IPS-15b (cell line): ENCODE results near the gene LIG3.
"Not testable (repeated sequence)": the region's sequence is repeated elsewhere in the genome, so short reads cannot be mapped to it uniquely, and the experiment has no call there.

Experiments
- H3K27me3 ChIP-seq: one replicate; pipeline ENCODE4 v1.6.1; 2013; ENCODE audit warnings: low read length; ENCODE audit not compliant: control insufficient read depth, insufficient read depth
- H3K36me3 ChIP-seq: one replicate; pipeline ENCODE4 v1.6.1; 2013; ENCODE audit warnings: low read length; ENCODE audit not compliant: control insufficient read depth, insufficient read depth
- H3K4me1 ChIP-seq: one replicate; pipeline ENCODE4 v1.6.1; 2013; ENCODE audit warnings: mild to moderate bottlenecking, low read length; ENCODE audit not compliant: control insufficient read depth, insufficient read depth
- H3K4me3 ChIP-seq: one replicate; pipeline ENCODE4 v1.5.1; 2013; ENCODE audit warnings: low read depth, low read length
- H3K9ac ChIP-seq: one replicate; pipeline ENCODE4 v1.6.1; 2013; ENCODE audit warnings: low read depth, mild to moderate bottlenecking, low read length
- H3K9me3 ChIP-seq: one replicate; pipeline ENCODE4 v1.6.1; 2013; ENCODE audit warnings: mild to moderate bottlenecking, low read length; ENCODE audit not compliant: control insufficient read depth, insufficient read depth

The LIG3 gene

DNA sequence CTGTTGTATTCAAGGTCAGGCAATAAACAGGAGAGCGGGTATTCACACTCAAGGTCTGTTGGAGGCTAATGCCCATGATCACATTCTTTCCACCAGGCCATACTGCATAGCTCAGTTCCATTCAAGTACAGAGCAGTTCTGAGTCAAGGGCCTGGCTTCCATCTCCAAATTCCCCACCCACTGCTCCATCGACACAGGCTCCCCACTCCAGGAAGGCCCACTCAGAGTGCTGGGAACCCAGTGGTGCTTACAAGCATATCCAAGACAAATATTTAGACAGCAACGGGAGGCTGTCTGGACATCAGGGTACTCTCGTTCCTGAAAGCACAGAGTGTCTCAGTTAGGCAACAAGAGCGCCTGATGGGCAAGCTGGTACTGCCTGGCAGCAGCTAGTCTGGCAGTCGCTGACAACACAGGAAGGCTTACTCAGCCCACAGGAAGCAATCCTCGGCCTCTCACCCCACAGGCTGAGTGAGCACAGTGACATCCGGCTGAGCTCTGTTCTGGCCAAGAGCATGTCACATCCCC is 42.3 kb downstream of the LIG3 start:
- Histone ChIP-seq H3K9ac (no peak overlapping the region), H3K36me3 (no peaks in the 10 kb centered on the region), H3K4me3 (no peak overlapping the region)

GRCh38 chr17:35023538-35023937 is 43.2 kb downstream of the LIG3 start:
- Histone ChIP-seq H3K9me3 (no peaks in the 10 kb centered on the region), H3K9ac (no peak overlapping the region), H3K27me3 (no peaks in the 10 kb centered on the region), H3K4me1 (no peaks in the 10 kb centered on the region), H3K4me3 (no peak overlapping the region), H3K36me3 (no peaks in the 10 kb centered on the region)

More for the DNA sequence above, 42.3 kb downstream of the LIG3 start:
- Histone ChIP-seq H3K9me3 (no peaks in the 10 kb centered on the region), H3K27me3 (no peaks in the 10 kb centered on the region), H3K4me1 (no peaks in the 10 kb centered on the region)

DNA sequence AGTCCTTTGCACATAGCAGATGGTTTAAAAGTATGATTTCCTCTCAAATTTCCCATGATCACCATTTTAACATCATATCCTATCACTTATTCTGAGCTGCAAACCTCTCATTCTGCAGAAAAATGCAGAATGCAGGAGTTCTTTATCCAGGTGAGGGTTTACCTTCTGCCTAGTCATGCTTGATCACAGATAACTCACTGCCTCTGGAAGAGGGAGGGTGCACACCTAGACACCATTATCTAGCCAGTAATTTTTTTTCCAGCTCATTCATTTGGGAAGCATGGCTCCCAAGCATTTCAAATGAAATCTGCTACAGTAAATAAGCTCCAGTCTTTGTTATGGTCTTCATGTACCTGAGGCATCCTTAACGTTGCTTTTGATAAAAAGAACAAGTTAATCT is 45.2 kb downstream of the LIG3 start:
- Histone ChIP-seq H3K27me3 (no peaks in the 10 kb centered on the region), H3K9ac (no peak overlapping the region), H3K36me3 (no peaks in the 10 kb centered on the region), H3K4me3 (no peak overlapping the region), H3K4me1 (no peaks in the 10 kb centered on the region), H3K9me3 (no peaks in the 10 kb centered on the region)

- H3K9ac ChIP-seq, H3K4me3 ChIP-seq: not testable (repeated sequence)
Observed at GRCh38 chr17:35028097-35028496, 47.8 kb downstream of the LIG3 start.

GRCh38 chr17:35028531-35029262 is 48.4 kb downstream of the LIG3 start:
- no peaks in the 10 kb centered on the region for H3K27me3 ChIP-seq
- no peaks in the 10 kb centered on the region for H3K9me3 ChIP-seq
- no peaks in the 10 kb centered on the region for H3K36me3 ChIP-seq
- no peak overlapping the region for H3K4me3 ChIP-seq
- H3K4me1 ChIP-seq = no peaks in the 10 kb centered on the region
- no peak overlapping the region for H3K9ac ChIP-seq

More at GRCh38 chr17:35028097-35028496, 47.8 kb downstream of the LIG3 start:
- not testable (repeated sequence) for H3K4me1 ChIP-seq, H3K36me3 ChIP-seq, H3K27me3 ChIP-seq, H3K9me3 ChIP-seq

GRCh38 chr17:35030780-35031179 is 50.5 kb downstream of the LIG3 start:
- H3K9ac ChIP-seq = no peak overlapping the region
- H3K4me1 ChIP-seq = no peaks in the 10 kb centered on the region
- no peaks in the 10 kb centered on the region for H3K27me3 ChIP-seq
- H3K36me3 ChIP-seq = no peaks in the 10 kb centered on the region
- no peaks in the 10 kb centered on the region for H3K9me3 ChIP-seq
- no peak overlapping the region for H3K4me3 ChIP-seq

DNA sequence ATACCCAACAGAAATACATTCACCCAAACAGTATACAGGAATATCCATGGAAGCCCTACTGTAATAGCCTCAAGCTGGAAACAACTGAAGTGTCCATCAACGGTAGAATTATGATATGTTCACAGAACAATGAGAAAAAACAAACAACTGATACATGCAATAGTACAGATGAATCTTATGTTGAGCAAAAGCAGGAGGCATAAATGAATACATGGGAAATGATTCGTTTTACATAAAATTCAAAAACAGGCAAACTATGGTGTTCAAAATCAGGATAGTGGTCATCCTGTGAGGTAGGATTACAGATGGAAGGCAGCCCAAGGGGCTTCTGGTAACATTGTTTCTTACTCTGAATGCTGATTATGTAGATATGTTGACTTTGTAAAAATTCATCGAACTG is 58.1 kb downstream of the LIG3 start:
- Histone ChIP-seq H3K4me3 (no peak overlapping the region), H3K9ac (no peak overlapping the region), H3K9me3 (no peaks in the 10 kb centered on the region), H3K27me3 (no peaks in the 10 kb centered on the region), H3K4me1 (no peaks in the 10 kb centered on the region), H3K36me3 (no peaks in the 10 kb centered on the region)

GRCh38 chr17:35041390-35041789 is 61.1 kb downstream of the LIG3 start:
- H3K27me3 ChIP-seq = no peaks in the 10 kb centered on the region
- H3K9me3 ChIP-seq = no peaks in the 10 kb centered on the region
- H3K4me1 ChIP-seq = no peaks in the 10 kb centered on the region
- H3K4me3 ChIP-seq = no peak overlapping the region
- H3K9ac ChIP-seq = no peak overlapping the region
- no peaks in the 10 kb centered on the region for H3K36me3 ChIP-seq

GRCh38 chr17:35044181-35044580 is 63.9 kb downstream of the LIG3 start:
- H3K9ac ChIP-seq = no peak overlapping the region
- H3K36me3 ChIP-seq = no peaks in the 10 kb centered on the region
- no peaks in the 10 kb centered on the region for H3K27me3 ChIP-seq
- H3K9me3 ChIP-seq = no peaks in the 10 kb centered on the region
- H3K4me1 ChIP-seq = peaks cover 4% of the 10 kb centered on the region
- H3K4me3 ChIP-seq = no peak overlapping the region

GRCh38 chr17:35045458-35045979 is 65.2 kb downstream of the LIG3 start:
- H3K4me3 ChIP-seq, H3K9me3 ChIP-seq, H3K27me3 ChIP-seq, H3K9ac ChIP-seq, H3K4me1 ChIP-seq, H3K36me3 ChIP-seq: not testable (repeated sequence)

DNA sequence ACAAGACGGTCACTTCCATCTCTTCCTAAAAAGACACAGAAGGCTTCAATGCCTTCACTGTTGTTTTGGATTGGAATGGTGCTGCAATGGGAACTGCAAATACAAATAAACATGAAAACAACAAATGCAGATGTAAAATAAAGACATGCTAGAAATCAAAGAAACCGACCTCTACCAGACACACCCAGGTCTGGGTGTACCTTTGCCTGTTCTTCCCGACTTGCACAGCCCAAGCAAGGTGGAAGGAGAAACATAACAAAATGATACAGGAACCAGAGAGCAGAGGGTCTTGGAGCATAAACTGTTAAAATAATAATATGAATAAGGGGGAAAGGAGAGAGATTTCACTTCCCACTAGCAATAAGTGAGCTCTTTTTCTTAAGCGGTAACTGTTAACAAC is 65.9 kb downstream of the LIG3 start:
- Histone ChIP-seq H3K4me1 (peaks cover 4% of the 10 kb centered on the region), H3K9me3 (no peaks in the 10 kb centered on the region), H3K36me3 (no peaks in the 10 kb centered on the region), H3K9ac (no peak overlapping the region), H3K27me3 (no peaks in the 10 kb centered on the region), H3K4me3 (no peak overlapping the region)

- Histone ChIP-seq H3K36me3 (no peaks in the 10 kb centered on the region), H3K9me3 (no peaks in the 10 kb centered on the region), H3K4me3 (no peak overlapping the region), H3K4me1 (peaks cover 4% of the 10 kb centered on the region), H3K27me3 (no peaks in the 10 kb centered on the region), H3K9ac (no peak overlapping the region)
Observed at GRCh38 chr17:35046740-35047283, 66.5 kb downstream of the LIG3 start.
